T-helper 1 cell treated with Interleukin-12 subunit alpha and Interleukin-12 subunit beta and Interleukin-4 antibody, amounts not matched to agents 30 μg/mL and 1 μg/mL, for 36 hours (primary cell): ENCODE measurements around the gene WDR45.

Experiments
- H3K27ac Mint-ChIP-seq: one replicate; pipeline ENCODE4 v1.8.0; 2021; ENCODE audit warnings: mild to moderate bottlenecking, mixed read lengths
- H3K27me3 Mint-ChIP-seq: one replicate; pipeline ENCODE4 v1.8.0; 2021; ENCODE audit warnings: low read depth, mixed read lengths
- H3K36me3 Mint-ChIP-seq: one replicate; pipeline ENCODE4 v1.8.0; 2021; ENCODE audit warnings: low read depth, mixed read lengths
- H3K4me1 Mint-ChIP-seq: one replicate; pipeline ENCODE4 v1.8.0; 2021; ENCODE audit warnings: low read depth, mixed read lengths
- H3K4me3 Mint-ChIP-seq: one replicate; pipeline ENCODE4 v1.8.0; 2021; ENCODE audit warnings: mild to moderate bottlenecking, moderate library complexity, mixed read lengths
- H3K9me3 Mint-ChIP-seq: one replicate; pipeline ENCODE4 v1.8.0; 2021; ENCODE audit warnings: mixed read lengths

WDR45 gene

GRCh38 chrX:49066690-49067089 is 13.0 kb downstream of the WDR45 start:
- Mint-ChIP-seq H3K9me3 (no peaks in the 10 kb centered on the region), H3K4me1 (no peaks in the 10 kb centered on the region), H3K4me3 (no peak overlapping the region), H3K27ac (no peak overlapping the region), H3K36me3 (peaks cover 8% of the 10 kb centered on the region), H3K27me3 (no peaks in the 10 kb centered on the region)

DNA sequence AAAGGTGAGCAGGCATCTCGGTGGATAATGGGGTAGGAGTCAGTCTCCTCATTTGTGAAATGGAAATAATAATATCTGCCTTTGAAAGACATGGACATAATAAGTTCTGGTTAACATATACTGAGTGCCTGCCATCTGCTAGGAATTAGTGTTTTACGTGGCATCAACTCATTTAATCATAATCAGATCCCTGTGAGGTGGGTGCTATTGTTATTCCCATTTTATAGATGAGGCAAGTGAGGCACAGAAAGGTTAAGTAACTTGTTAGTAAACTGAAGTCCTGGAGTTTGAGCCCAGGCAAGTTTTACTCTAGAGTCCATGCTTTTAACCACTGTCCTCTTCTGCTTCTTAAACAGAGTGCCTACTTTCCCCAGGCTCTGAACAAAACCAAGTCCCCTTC is 13.4 kb downstream of the WDR45 start:
- H3K4me3 Mint-ChIP-seq: no peak overlapping the region
- peaks cover 5% of the 10 kb centered on the region for H3K36me3 Mint-ChIP-seq
- H3K9me3 Mint-ChIP-seq: no peaks in the 10 kb centered on the region
- no peaks in the 10 kb centered on the region for H3K4me1 Mint-ChIP-seq
- no peak overlapping the region for H3K27ac Mint-ChIP-seq
- no peaks in the 10 kb centered on the region for H3K27me3 Mint-ChIP-seq

DNA sequence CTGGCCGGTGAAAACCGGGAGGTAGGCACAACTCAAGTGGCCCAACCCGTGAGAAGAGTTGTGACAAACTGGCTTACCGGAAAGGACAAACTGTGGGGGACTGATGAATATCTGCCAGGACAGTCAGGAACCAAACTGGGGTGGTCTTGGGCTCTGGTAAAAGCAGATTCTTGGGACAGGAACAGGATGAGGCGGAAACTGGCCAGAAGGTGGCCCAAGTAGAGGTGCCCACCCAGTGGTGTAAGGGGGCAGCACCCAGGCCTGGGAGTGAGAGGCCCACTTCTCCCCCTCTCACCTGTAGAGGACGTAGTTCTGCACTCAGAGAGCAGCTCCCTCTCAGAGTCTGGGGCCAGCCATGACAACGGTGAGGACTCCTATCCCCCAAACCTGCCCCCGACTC is 15.0 kb downstream of the WDR45 start:
- Mint-ChIP-seq H3K36me3 (no peaks in the 10 kb centered on the region), H3K4me1 (no peaks in the 10 kb centered on the region), H3K27ac (no peak overlapping the region), H3K4me3 (no peak overlapping the region), H3K9me3 (no peaks in the 10 kb centered on the region), H3K27me3 (no peaks in the 10 kb centered on the region)

DNA sequence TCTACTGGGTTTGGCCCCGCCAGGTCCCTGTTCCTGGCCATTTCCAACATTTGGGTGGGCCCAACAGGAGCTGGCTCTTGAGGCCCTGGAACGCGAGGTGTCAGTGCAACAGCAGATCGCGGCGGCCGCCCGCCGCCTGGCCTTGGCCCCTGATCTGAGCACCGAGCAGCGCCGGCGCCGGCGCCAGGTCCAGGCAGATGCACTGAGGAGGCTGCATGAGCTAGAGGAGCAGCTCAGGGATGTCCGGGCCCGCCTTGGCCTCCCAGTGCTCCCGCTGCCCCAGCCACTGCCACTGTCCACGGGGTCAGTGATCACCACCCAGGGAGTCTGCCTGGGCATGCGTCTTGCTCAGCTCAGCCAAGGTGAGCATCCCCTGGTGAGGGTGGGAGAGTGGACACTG is 15.4 kb downstream of the WDR45 start:
- Mint-ChIP-seq H3K4me1 (no peaks in the 10 kb centered on the region), H3K27me3 (no peaks in the 10 kb centered on the region), H3K4me3 (no peak overlapping the region), H3K27ac (no peak overlapping the region), H3K36me3 (no peaks in the 10 kb centered on the region), H3K9me3 (no peaks in the 10 kb centered on the region)

GRCh38 chrX:49063715-49064114 is 16.0 kb downstream of the WDR45 start:
- Mint-ChIP-seq H3K27me3 (no peaks in the 10 kb centered on the region), H3K9me3 (no peaks in the 10 kb centered on the region), H3K36me3 (no peaks in the 10 kb centered on the region), H3K4me3 (no peak overlapping the region), H3K4me1 (no peaks in the 10 kb centered on the region), H3K27ac (no peak overlapping the region)

GRCh38 chrX:49061916-49062315 is 17.8 kb downstream of the WDR45 start:
- Mint-ChIP-seq H3K9me3 (no peaks in the 10 kb centered on the region), H3K4me3 (no peak overlapping the region), H3K27ac (no peak overlapping the region), H3K27me3 (no peaks in the 10 kb centered on the region), H3K36me3 (no peaks in the 10 kb centered on the region), H3K4me1 (no peaks in the 10 kb centered on the region)

DNA sequence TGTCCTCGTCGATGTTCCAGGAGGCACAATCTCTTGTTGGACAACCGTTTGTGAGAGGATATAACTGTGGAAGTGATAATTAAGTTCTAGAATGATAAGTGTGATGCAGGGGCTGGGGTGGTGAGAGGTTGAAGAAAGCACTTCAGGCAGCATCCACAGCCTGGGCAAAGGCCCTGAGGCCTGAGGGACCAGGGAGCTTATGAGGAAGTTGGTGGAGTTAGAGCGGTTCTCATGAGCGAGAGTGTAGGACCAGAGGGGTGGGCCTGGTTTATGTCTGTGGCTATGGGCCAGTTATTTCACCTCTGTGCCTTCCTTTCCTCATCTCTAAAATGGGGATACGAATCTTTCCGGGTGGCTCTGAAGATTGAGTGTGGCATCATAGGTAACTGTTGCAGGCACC is 18.2 kb downstream of the WDR45 start:
- H3K36me3 Mint-ChIP-seq: no peaks in the 10 kb centered on the region
- no peaks in the 10 kb centered on the region for H3K9me3 Mint-ChIP-seq
- no peaks in the 10 kb centered on the region for H3K4me1 Mint-ChIP-seq
- no peak overlapping the region for H3K27ac Mint-ChIP-seq
- no peak overlapping the region for H3K4me3 Mint-ChIP-seq
- no peaks in the 10 kb centered on the region for H3K27me3 Mint-ChIP-seq

- Mint-ChIP-seq H3K36me3 (no peaks in the 10 kb centered on the region), H3K27me3 (no peaks in the 10 kb centered on the region), H3K4me1 (no peaks in the 10 kb centered on the region), H3K4me3 (no peak overlapping the region), H3K27ac (no peak overlapping the region), H3K9me3 (no peaks in the 10 kb centered on the region)
Observed at GRCh38 chrX:49060914-49061313, 18.8 kb downstream of the WDR45 start.

DNA sequence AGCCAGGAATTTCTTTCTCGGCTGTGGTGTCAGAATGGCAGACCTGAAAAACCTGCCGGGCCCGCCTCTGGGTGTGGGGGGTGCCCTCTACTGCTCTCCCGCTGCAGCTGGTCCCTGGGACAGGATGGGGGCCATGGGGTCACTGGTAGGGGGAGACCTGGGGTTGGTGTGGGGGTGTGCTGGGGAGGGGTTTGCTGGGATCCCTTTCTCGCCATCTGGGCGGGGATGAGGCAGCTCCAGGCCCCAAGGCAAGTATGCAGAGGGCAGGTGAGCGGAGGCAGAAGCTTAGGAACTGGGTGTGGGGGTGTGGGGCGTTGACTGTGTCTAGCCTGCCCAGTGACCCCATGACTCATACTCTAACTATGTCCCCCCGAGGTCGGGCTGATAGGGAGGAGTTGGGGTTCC is 20.0 kb downstream of the WDR45 start:
- Mint-ChIP-seq H3K36me3 (no peaks in the 10 kb centered on the region), H3K27me3 (no peaks in the 10 kb centered on the region), H3K4me3 (no peak overlapping the region), H3K9me3 (no peaks in the 10 kb centered on the region), H3K27ac (no peak overlapping the region), H3K4me1 (peaks cover 2% of the 10 kb centered on the region)

GRCh38 chrX:49059201-49059600 is 20.5 kb downstream of the WDR45 start:
- Mint-ChIP-seq H3K4me3 (no peak overlapping the region), H3K27ac (no peak overlapping the region), H3K9me3 (no peaks in the 10 kb centered on the region), H3K36me3 (peaks cover 4% of the 10 kb centered on the region), H3K4me1 (peaks cover 7% of the 10 kb centered on the region), H3K27me3 (no peaks in the 10 kb centered on the region)

- no peaks in the 10 kb centered on the region for H3K9me3 Mint-ChIP-seq
- peaks cover 6% of the 10 kb centered on the region for H3K36me3 Mint-ChIP-seq
- H3K4me3 Mint-ChIP-seq: no peak within 1 kb of the TSS
- H3K27ac Mint-ChIP-seq: no peak within 1 kb of the TSS
- peaks cover 10% of the 10 kb centered on the region for H3K4me1 Mint-ChIP-seq
- no peaks in the 10 kb centered on the region for H3K27me3 Mint-ChIP-seq
Observed at GRCh38 chrX:49058794-49059193, 20.9 kb downstream of the WDR45 start, which contains the start of gene CCDC120. TSS of gene CCDC120 (plus strand) at chrX:49058999. CDS start at chrX:49062042, 3,043 bp downstream.

- H3K4me1 Mint-ChIP-seq: peaks cover 20% of the 10 kb centered on the region
- no peaks in the 10 kb centered on the region for H3K9me3 Mint-ChIP-seq
- no peaks in the 10 kb centered on the region for H3K27me3 Mint-ChIP-seq
- H3K27ac Mint-ChIP-seq: peak overlapping the region; percentile 89
- peak overlapping the region; percentile 89 for H3K4me3 Mint-ChIP-seq
- H3K36me3 Mint-ChIP-seq: peaks cover 9% of the 10 kb centered on the region
Observed at GRCh38 chrX:49054073-49054762, 25.5 kb downstream of the WDR45 start.

GRCh38 chrX:49053223-49054072 is 26.2 kb downstream of the WDR45 start:
- Mint-ChIP-seq H3K4me1 (peaks cover 20% of the 10 kb centered on the region), H3K27ac (peak overlapping the region; percentile 89), H3K9me3 (no peaks in the 10 kb centered on the region), H3K27me3 (no peaks in the 10 kb centered on the region), H3K36me3 (peaks cover 9% of the 10 kb centered on the region), H3K4me3 (peak overlapping the region; percentile 89)

GRCh38 chrX:49043987-49044281 is 35.8 kb downstream of the WDR45 start:
- H3K27ac Mint-ChIP-seq: peak overlapping the region; percentile 81
- H3K4me3 Mint-ChIP-seq: peak overlapping the region; percentile 89
- H3K27me3 Mint-ChIP-seq: no peaks in the 10 kb centered on the region
- peaks cover 31% of the 10 kb centered on the region for H3K4me1 Mint-ChIP-seq
- H3K9me3 Mint-ChIP-seq: no peaks in the 10 kb centered on the region
- peaks cover 16% of the 10 kb centered on the region for H3K36me3 Mint-ChIP-seq
